Hepatocyte (in vitro differentiated cells): ENCODE measurements around the gene TMEM170B.

Experiments
- CTCF ChIP-seq: fragments of 200-600 bp; sonication (generic); IDR thresholded peaks from 2 replicates; pipeline ENCODE4 v1.5.1; 2016; ENCODE audit warnings: antibody characterized with exemption, mild to moderate bottlenecking; ENCODE audit not compliant: poor library complexity
- EZH2 ChIP-seq: fragments of 200-600 bp; sonication (generic); IDR thresholded peaks from 2 replicates; pipeline ENCODE4 v1.6.1; 2016; ENCODE audit warnings: antibody characterized with exemption, mild to moderate bottlenecking, borderline replicate concordance

DNA sequence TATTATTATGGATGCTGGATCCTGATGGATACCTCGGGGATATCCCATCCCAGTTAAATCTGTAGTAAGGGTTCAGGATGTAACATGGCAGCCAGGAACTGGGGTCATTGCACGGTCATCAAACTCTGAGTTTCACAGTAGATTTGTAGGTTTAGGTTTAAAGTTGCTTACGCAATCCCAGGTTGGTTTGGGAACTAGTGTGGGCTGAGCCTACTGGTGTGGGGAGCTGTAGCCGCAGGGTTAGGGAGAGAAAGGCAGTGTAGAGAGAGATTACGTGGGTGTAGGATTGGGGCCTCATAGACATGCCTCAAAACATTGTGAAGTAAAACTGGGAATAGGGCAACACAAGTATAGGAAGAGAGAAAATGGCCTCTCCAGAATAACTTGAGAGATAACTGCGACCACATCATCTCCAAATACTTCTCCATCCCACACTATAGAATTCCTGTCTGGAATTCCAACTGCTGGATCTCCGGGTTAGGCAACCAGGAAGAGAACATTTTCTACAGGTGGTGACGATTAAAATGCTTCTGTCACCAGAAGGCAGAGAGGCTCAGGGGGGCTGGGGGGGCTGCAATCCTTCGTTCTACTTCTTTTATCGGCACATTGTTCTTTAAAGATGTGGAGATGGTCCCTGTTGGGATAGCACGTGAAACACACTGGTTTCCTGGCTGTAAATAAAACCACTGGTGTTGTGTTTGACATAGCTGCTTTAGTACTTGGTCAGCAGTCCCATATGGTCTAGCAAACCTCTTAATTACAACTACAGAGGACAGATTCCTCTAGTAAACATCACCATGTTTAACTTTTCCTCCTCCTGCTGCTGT is 44.9 kb upstream of the TMEM170B start:
- TF ChIP-seq CTCF = no peak
- no peak for TF ChIP-seq EZH2
